GM19035 (cell line): ENCODE data around the gene HNRNPUL1.
"Not testable (repeated sequence)": the region's sequence is repeated elsewhere in the genome, so short reads cannot be mapped to it uniquely, and the experiment has no call there.

Experiments
- ATAC-seq: cut with Tn5 transposase; IDR thresholded peaks from one replicate; pipeline ENCODE4 v1.9.1; 2021; ENCODE audit not compliant: unreplicated experiment

Gene HNRNPUL1

GRCh38 chr19:41273076-41273475, 8.9 kb downstream of the HNRNPUL1 start:
- ATAC-seq = no peak

- no peak for ATAC-seq
Observed at GRCh38 chr19:41274802-41275201, 10.6 kb downstream of the HNRNPUL1 start.

- no peak for ATAC-seq
Observed at GRCh38 chr19:41276231-41276630, 12.1 kb downstream of the HNRNPUL1 start.

GRCh38 chr19:41278478-41278877, 14.3 kb downstream of the HNRNPUL1 start:
- ATAC-seq = no peak

GRCh38 chr19:41288673-41289530, 24.7 kb downstream of the HNRNPUL1 start:
- no peak for ATAC-seq

GRCh38 chr19:41289814-41290213, 25.6 kb downstream of the HNRNPUL1 start:
- ATAC-seq = not testable (repeated sequence)

- ATAC-seq = no peak
Observed at GRCh38 chr19:41294393-41294792, 30.2 kb downstream of the HNRNPUL1 start.

GRCh38 chr19:41295499-41295898, 31.3 kb downstream of the HNRNPUL1 start:
- no peak for ATAC-seq

GRCh38 chr19:41296433-41296871, 32.3 kb downstream of the HNRNPUL1 start:
- no peak for ATAC-seq

- peak; percentile 82 for ATAC-seq
Observed at GRCh38 chr19:41297628-41298347, 33.6 kb downstream of the HNRNPUL1 start.

GRCh38 chr19:41298348-41298964, 34.3 kb downstream of the HNRNPUL1 start:
- no peak for ATAC-seq

- no peak for ATAC-seq
Observed at GRCh38 chr19:41299046-41299754, 35.0 kb downstream of the HNRNPUL1 start.

- ATAC-seq = no peak
Observed at GRCh38 chr19:41299755-41300089, 35.5 kb downstream of the HNRNPUL1 start.

- ATAC-seq = no peak
Observed at GRCh38 chr19:41300555-41300954, 36.4 kb downstream of the HNRNPUL1 start.

- ATAC-seq = no peak
Observed at GRCh38 chr19:41302624-41303351, 38.6 kb downstream of the HNRNPUL1 start.

GRCh38 chr19:41303954-41304353, 39.8 kb downstream of the HNRNPUL1 start:
- no peak for ATAC-seq

GRCh38 chr19:41304706-41305483, 40.7 kb downstream of the HNRNPUL1 start:
- no peak for ATAC-seq

- ATAC-seq = no peak
Observed at GRCh38 chr19:41305927-41306793, 42.0 kb downstream of the HNRNPUL1 start.
